WERI-Rb-1 (cell line): ENCODE results near the gene CNTRL.

Experiments
- DNase-seq: peaks from one replicate; pipeline ENCODE4 v3.0.0-alpha.2; 2020
- H3K27ac ChIP-seq: fragments of 250-450 bp; sonication (Bioruptor Pico); 2 replicates; pipeline ENCODE4 v1.5.1; 2020; ENCODE audit warnings: mild to moderate bottlenecking, moderate library complexity
- H3K27me3 ChIP-seq: fragments of 250-450 bp; sonication (Bioruptor Pico); 2 replicates; pipeline ENCODE4 v1.5.1; 2021; ENCODE audit warnings: mild to moderate bottlenecking, low read depth, moderate library complexity; ENCODE audit not compliant: insufficient read depth, severe bottlenecking
- H3K36me3 ChIP-seq: fragments of 250-450 bp; sonication (Bioruptor Pico); 2 replicates; pipeline ENCODE4 v1.5.1; 2020; ENCODE audit warnings: mild to moderate bottlenecking, moderate library complexity
- H3K4me3 ChIP-seq: 2 replicates; pipeline ENCODE4 v1.5.1; 2011; ENCODE audit warnings: low read depth, mild to moderate bottlenecking, control low read depth, low read length
- H3K9me3 ChIP-seq: fragments of 250-450 bp; sonication (Bioruptor Pico); 2 replicates; pipeline ENCODE4 v1.5.1; 2021; ENCODE audit warnings: mild to moderate bottlenecking, moderate library complexity; ENCODE audit not compliant: severe bottlenecking
- CTCF ChIP-seq: IDR thresholded peaks from 2 replicates; pipeline ENCODE4 v1.5.1; 2011; ENCODE audit warnings: low read depth, mild to moderate bottlenecking, control low read depth, inconsistent platforms, low read length

CNTRL gene

GRCh38 chr9:121185774-121186403, 111.1 kb downstream of the CNTRL start:
- no peak for DNase-seq
- H3K27ac ChIP-seq: no peak overlapping the region
- no peaks in the 10 kb centered on the region for H3K27me3 ChIP-seq
- H3K4me3 ChIP-seq: no peak overlapping the region
- TF ChIP-seq CTCF: no peak
- no peaks in the 10 kb centered on the region for H3K9me3 ChIP-seq
- peaks cover 29% of the 10 kb centered on the region for H3K36me3 ChIP-seq

- no peak overlapping the region for H3K4me3 ChIP-seq
- no peaks in the 10 kb centered on the region for H3K9me3 ChIP-seq
- peaks cover 16% of the 10 kb centered on the region for H3K36me3 ChIP-seq
- no peak for DNase-seq
- no peak for TF ChIP-seq CTCF
- H3K27ac ChIP-seq: no peak overlapping the region
- no peaks in the 10 kb centered on the region for H3K27me3 ChIP-seq
These were observed 113.0 kb downstream of the CNTRL start for GRCh38 chr9:121187636-121188305.

GRCh38 chr9:121189006-121189405, 114.3 kb downstream of the CNTRL start:
- peaks cover 16% of the 10 kb centered on the region for H3K36me3 ChIP-seq
- H3K4me3 ChIP-seq: no peak overlapping the region
- no peaks in the 10 kb centered on the region for H3K27me3 ChIP-seq
- H3K27ac ChIP-seq: no peak overlapping the region
- no peak for DNase-seq
- TF ChIP-seq CTCF: no peak
- H3K9me3 ChIP-seq: no peaks in the 10 kb centered on the region

GRCh38 chr9:121189660-121190059, 114.9 kb downstream of the CNTRL start:
- DNase-seq: no peak
- no peak overlapping the region for H3K4me3 ChIP-seq
- H3K36me3 ChIP-seq: peaks cover 13% of the 10 kb centered on the region
- no peaks in the 10 kb centered on the region for H3K9me3 ChIP-seq
- H3K27ac ChIP-seq: no peak overlapping the region
- H3K27me3 ChIP-seq: no peaks in the 10 kb centered on the region
- no peak for TF ChIP-seq CTCF

GRCh38 chr9:121191235-121191634, 116.5 kb downstream of the CNTRL start:
- DNase-seq: no peak
- H3K36me3 ChIP-seq: peaks cover 2% of the 10 kb centered on the region
- no peak overlapping the region for H3K4me3 ChIP-seq
- no peaks in the 10 kb centered on the region for H3K27me3 ChIP-seq
- H3K27ac ChIP-seq: no peak overlapping the region
- no peaks in the 10 kb centered on the region for H3K9me3 ChIP-seq
- no peak for TF ChIP-seq CTCF

GRCh38 chr9:121192518-121192917, 117.8 kb downstream of the CNTRL start:
- no peaks in the 10 kb centered on the region for H3K9me3 ChIP-seq
- no peaks in the 10 kb centered on the region for H3K27me3 ChIP-seq
- no peak overlapping the region for H3K4me3 ChIP-seq
- H3K36me3 ChIP-seq: no peaks in the 10 kb centered on the region; the same call in 1 of the 2 replicates
- DNase-seq: no peak
- TF ChIP-seq CTCF: no peak
- no peak overlapping the region for H3K27ac ChIP-seq
